Measurements from ENCODE around the gene ATN1.

Gene ATN1

GRCh38 chr12:6959058-6959804 is 31.5 kb downstream of the ATN1 start:
- peak; percentile 69 for DNase-seq (ENCODE audit: low spot score)

- no peak for DNase-seq (ENCODE audit: low spot score)
Observed at GRCh38 chr12:6959805-6960592, 32.2 kb downstream of the ATN1 start.

- DNase-seq (ENCODE audit: low spot score) = no peak
Observed at GRCh38 chr12:6960593-6961277, 33.0 kb downstream of the ATN1 start.

- no peak for DNase-seq (ENCODE audit: low spot score)
Observed at GRCh38 chr12:6961278-6961694, 33.5 kb downstream of the ATN1 start.

GRCh38 chr12:6961695-6962284 is 34.0 kb downstream of the ATN1 start:
- DNase-seq (ENCODE audit: low spot score) = no peak

GRCh38 chr12:6962285-6963015 is 34.7 kb downstream of the ATN1 start:
- no peak for DNase-seq (ENCODE audit: low spot score)

- no peak for DNase-seq (ENCODE audit: low spot score)
Observed at GRCh38 chr12:6963016-6963731, 35.4 kb downstream of the ATN1 start.

GRCh38 chr12:6963791-6964413 is 36.1 kb downstream of the ATN1 start:
- DNase-seq (ENCODE audit: low spot score) = no peak

GRCh38 chr12:6964605-6965025 is 36.9 kb downstream of the ATN1 start:
- no peak for DNase-seq (ENCODE audit: low spot score)

GRCh38 chr12:6965026-6965661 is 37.4 kb downstream of the ATN1 start:
- peak; percentile 86 for DNase-seq (ENCODE audit: low spot score)

- DNase-seq (ENCODE audit: low spot score) = no peak
Observed at GRCh38 chr12:6965714-6966113, 38.0 kb downstream of the ATN1 start.

GRCh38 chr12:6966351-6966750 is 38.6 kb downstream of the ATN1 start:
- no peak for DNase-seq (ENCODE audit: low spot score)

GRCh38 chr12:6967651-6968100 is 39.9 kb downstream of the ATN1 start:
- DNase-seq (ENCODE audit: low spot score) = no peak

GRCh38 chr12:6968426-6968825 is 40.7 kb downstream of the ATN1 start:
- DNase-seq (ENCODE audit: low spot score) = no peak

- DNase-seq (ENCODE audit: low spot score) = no peak
Observed at GRCh38 chr12:6970096-6970527, 42.4 kb downstream of the ATN1 start.

- DNase-seq (ENCODE audit: low spot score) = no peak
Observed at GRCh38 chr12:6974180-6974579, 46.4 kb downstream of the ATN1 start.

- no peak for DNase-seq (ENCODE audit: low spot score)
Observed at GRCh38 chr12:6975297-6976032, 47.7 kb downstream of the ATN1 start.

- DNase-seq (ENCODE audit: low spot score) = no peak
Observed at GRCh38 chr12:6977653-6978052, 49.9 kb downstream of the ATN1 start.

GRCh38 chr12:6978188-6978587 is 50.4 kb downstream of the ATN1 start:
- DNase-seq (ENCODE audit: low spot score) = no peak

Data from pons (tissue), 1 donor.